Measurements from ENCODE around the gene TMEM187.
A peak's percentile ranks its signal among the peaks of the same experiment; 100 is the strongest.
"Not testable (repeated sequence)": the region's sequence is repeated elsewhere in the genome, so short reads cannot be mapped to it uniquely, and the experiment has no call there.

The TMEM187 gene

GRCh38 chrX:153971450-153972367, 845 bp upstream of the TMEM187 start, which contains the start of gene HCFC1:
Gene HCFC1 (minus strand): TSS chrX:153971818. CDS start chrX:153970840, 978 bp downstream.
- DNase-seq = peak; percentile 62 to 98 (median 92)

GRCh38 chrX:153973127-153974002, 811 bp downstream of the TMEM187 start:
- DNase-seq = no peak

- no peak for DNase-seq
These were observed 1.6 kb downstream of the TMEM187 start for GRCh38 chrX:153974003-153974725.

- DNase-seq = no peak
These were observed 2.3 kb downstream of the TMEM187 start for GRCh38 chrX:153974726-153975286.

- DNase-seq = not testable (repeated sequence)
These were observed 7.8 kb downstream of the TMEM187 start for GRCh38 chrX:153980394-153980793.

- DNase-seq = no peak
These were observed 8.7 kb downstream of the TMEM187 start for GRCh38 chrX:153981231-153981630.

GRCh38 chrX:153981771-153982533, 9.4 kb downstream of the TMEM187 start:
- peak in 1 of 14 donors; percentile 22 for DNase-seq

GRCh38 chrX:153983321-153983801, 10.8 kb downstream of the TMEM187 start:
- DNase-seq = no peak

GRCh38 chrX:153984351-153985178, 12.0 kb downstream of the TMEM187 start:
- peak in 1 of 14 donors; percentile 61 for DNase-seq

GRCh38 chrX:153988493-153988892, 15.9 kb downstream of the TMEM187 start:
- no peak for DNase-seq

- no peak for DNase-seq
These were observed 17.6 kb downstream of the TMEM187 start for GRCh38 chrX:153989973-153990655.

- DNase-seq = no peak
These were observed 18.5 kb downstream of the TMEM187 start for GRCh38 chrX:153991013-153991580.

GRCh38 chrX:153992180-153992579, 19.6 kb downstream of the TMEM187 start:
- DNase-seq = no peak

- DNase-seq = peak in 1 of 14 donors; percentile 23
These were observed 20.5 kb downstream of the TMEM187 start for GRCh38 chrX:153993079-153993478.

GRCh38 chrX:153993978-153994377, 21.4 kb downstream of the TMEM187 start:
- DNase-seq = no peak

- not testable (repeated sequence) for DNase-seq
These were observed 21.8 kb downstream of the TMEM187 start for GRCh38 chrX:153994398-153994797.

GRCh38 chrX:153995504-153995903, 22.9 kb downstream of the TMEM187 start:
- no peak for DNase-seq

- no peak for DNase-seq
These were observed 26.9 kb downstream of the TMEM187 start for GRCh38 chrX:153999359-154000037.
